A549 (cell line): Measurements from ENCODE around the gene B3GALT4.

Experiments used
- CHD2 ChIP-seq: fragments of 150-350 bp; IDR thresholded peaks from 2 replicates; pipeline ENCODE4 v1.6.1; 2014; ENCODE audit warnings: low read length; ENCODE audit not compliant: partially characterized antibody
- CTCF ChIP-seq: fragments of >200 bp; sonication (Bioruptor Twin); formaldehyde crosslinking; IDR thresholded peaks from 3 replicates; pipeline ENCODE4 v1.5.1; 2016
- EP300 ChIP-seq, 2 experiments: fragments of >200 bp; sonication (Bioruptor Twin); formaldehyde crosslinking; IDR thresholded peaks; 2 replicates in 1 of 2; 3 replicates in 1 of 2; pipeline ENCODE4 v1.6.1; 2016 to 2017
- JUN ChIP-seq, 2 experiments: fragments of >200 bp; sonication (Bioruptor Twin); formaldehyde crosslinking; IDR thresholded peaks; 2 replicates in 1 of 2; 3 replicates in 1 of 2; pipeline ENCODE4 v1.6.1; 2016 to 2017
- MAX ChIP-seq: IDR thresholded peaks from 2 replicates; pipeline ENCODE4 v1.6.1; 2012
- NPAS2 ChIP-seq: fragments of 250-450 bp; sonication (Bioruptor Pico); IDR thresholded peaks from 2 replicates; pipeline ENCODE4 v1.8.0; 2022; ENCODE audit warnings: mild to moderate bottlenecking, moderate library complexity, borderline replicate concordance
- RCOR1 ChIP-seq: fragments of 150-350 bp; IDR thresholded peaks from 2 replicates; pipeline ENCODE4 v1.6.1; 2014; ENCODE audit warnings: antibody characterized with exemption, low read length, low read depth
- RNF2 ChIP-seq: fragments of 200-600 bp; sonication (generic); IDR thresholded peaks from 2 replicates; pipeline ENCODE4 v1.6.1; 2016; ENCODE audit warnings: low read depth, mild to moderate bottlenecking, antibody characterized with exemption, moderate library complexity, borderline replicate concordance
- TF ChIP-seq, protein P1 (sequence below): IDR thresholded peaks from 2 replicates; pipeline ENCODE4 v1.6.1; 2012

- no peak for TF ChIP-seq CTCF
- no peak for TF ChIP-seq NPAS2 (CRISPR knock-in tag)
- no peak for TF ChIP-seq CHD2
- TF ChIP-seq EP300 (IDR thresholded peaks at IDR 0.05) = no peak
- TF ChIP-seq MAX = no peak
- TF ChIP-seq JUN (IDR thresholded peaks at IDR 0.05) = no peak
- no peak for TF ChIP-seq RNF2
- no peak for TF ChIP-seq RCOR1
- TF ChIP-seq, protein P1, sequence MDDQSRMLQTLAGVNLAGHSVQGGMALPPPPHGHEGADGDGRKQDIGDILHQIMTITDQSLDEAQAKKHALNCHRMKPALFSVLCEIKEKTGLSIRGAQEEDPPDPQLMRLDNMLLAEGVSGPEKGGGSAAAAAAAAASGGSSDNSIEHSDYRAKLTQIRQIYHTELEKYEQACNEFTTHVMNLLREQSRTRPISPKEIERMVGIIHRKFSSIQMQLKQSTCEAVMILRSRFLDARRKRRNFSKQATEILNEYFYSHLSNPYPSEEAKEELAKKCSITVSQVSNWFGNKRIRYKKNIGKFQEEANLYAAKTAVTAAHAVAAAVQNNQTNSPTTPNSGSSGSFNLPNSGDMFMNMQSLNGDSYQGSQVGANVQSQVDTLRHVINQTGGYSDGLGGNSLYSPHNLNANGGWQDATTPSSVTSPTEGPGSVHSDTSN = no peak
Measured at GRCh38 chr6:33306356-33306755, 29.4 kb downstream of the B3GALT4 start.
